NCI-H2171 (cell line): ENCODE results near the gene UBR3.
"Not testable (repeated sequence)": the region's sequence is repeated elsewhere in the genome, so short reads cannot be mapped to it uniquely, and the experiment has no call there.

ENCODE experiments used
- DNase-seq: peaks from one replicate; lab custom pipeline; 2025; lab: John Stamatoyannopoulos, UW

Gene UBR3

DNA sequence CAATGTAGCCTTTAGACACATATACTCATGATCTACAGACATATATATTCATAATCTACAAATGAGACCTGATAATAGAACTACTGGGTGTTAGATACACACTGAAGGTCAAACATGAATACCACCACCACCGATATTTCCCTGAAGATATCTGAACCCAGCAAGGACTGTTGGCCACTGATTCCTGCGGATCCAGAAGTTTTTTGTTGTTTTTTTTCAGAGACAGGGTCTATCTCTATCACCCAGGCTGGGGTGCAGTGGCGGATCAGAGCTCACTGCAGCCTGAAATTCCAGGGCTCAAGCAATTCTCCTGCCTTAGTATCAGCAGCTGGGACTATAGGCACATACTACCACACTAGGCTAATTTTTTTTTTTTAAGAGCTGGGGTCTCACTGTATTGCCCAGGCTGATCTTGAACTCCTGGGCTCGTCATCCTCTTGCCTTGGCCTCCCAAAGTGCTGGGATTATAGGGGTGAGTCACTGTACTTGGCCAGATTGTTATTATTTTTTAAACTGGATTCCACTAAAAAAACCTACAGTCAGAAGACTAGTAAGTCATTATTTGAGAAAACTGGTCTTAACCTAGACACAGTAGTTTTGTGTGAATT is 4.4 kb upstream of the UBR3 start:
- DNase-seq, result no peak

DNA sequence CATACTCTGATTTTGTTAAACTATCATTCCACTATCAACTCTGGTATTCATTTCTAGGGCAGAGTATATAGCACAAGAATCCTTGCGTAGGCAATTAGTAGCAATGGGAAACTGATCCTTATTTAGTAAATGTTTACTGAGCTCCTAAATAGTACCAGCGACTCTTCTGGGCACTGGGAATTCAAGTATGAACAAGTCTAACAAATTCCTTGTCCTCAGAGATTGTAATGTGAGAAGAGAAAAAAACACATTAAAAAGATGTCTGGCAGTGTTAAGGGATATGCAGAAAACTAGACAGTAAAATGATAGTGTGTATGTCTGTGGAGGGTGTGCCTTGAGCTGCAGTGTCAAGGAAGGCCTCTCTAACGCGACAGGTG is 3.3 kb upstream of the UBR3 start:
- DNase-seq, result peak; percentile 37

DNA sequence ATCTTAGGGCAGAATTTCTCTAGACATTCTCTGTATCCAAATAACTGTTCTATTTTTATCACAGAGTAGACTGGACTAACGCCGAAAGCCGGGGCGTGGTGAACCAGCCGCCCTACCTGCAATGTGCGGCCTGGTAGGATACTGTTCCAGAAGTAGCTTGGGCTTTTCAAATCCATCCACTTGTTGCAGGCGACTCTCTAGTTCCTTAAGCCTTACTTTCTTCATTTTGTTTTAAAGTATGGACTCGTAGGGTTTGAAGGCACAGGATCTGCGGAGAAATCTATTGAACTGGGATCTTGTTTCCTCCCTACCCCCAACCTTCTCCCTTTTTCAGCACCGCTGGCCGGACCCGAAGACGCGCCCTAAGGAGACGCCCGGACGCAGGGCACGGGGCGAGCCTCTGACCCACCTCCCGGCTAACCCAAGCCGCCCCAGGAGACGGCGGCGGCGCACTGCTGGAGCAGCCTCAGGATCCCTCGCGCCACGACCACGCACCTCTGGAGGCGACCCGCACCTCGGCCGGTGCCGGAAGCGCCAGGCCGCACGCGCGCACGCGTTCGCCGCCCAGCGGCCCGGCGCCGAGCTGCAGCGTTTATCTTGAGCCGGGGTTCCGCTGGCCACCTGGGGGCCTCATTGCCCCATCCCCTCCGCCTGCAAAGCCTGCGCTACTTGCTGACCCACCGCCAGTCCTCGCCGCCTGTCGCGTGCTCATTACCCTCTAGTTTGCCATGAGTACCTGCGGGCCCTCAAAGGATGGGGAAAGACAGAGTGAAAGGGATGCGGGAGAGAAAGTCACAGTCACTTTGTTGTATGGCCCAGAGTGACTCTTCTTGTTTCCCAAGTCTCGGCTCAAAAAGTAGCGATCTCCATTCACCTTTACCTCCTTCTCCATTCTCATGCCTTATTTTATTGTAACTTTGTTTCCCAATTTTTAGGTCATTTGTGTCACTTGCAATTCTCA is 2.6 kb upstream of the UBR3 start, which contains the start of gene METTL5:
Gene METTL5, minus strand, starts transcription at position 533 of the 961 bp plus-strand sequence. Its CDS starts 308 bp downstream, at position 225.
- peak; percentile 70 for DNase-seq

DNA sequence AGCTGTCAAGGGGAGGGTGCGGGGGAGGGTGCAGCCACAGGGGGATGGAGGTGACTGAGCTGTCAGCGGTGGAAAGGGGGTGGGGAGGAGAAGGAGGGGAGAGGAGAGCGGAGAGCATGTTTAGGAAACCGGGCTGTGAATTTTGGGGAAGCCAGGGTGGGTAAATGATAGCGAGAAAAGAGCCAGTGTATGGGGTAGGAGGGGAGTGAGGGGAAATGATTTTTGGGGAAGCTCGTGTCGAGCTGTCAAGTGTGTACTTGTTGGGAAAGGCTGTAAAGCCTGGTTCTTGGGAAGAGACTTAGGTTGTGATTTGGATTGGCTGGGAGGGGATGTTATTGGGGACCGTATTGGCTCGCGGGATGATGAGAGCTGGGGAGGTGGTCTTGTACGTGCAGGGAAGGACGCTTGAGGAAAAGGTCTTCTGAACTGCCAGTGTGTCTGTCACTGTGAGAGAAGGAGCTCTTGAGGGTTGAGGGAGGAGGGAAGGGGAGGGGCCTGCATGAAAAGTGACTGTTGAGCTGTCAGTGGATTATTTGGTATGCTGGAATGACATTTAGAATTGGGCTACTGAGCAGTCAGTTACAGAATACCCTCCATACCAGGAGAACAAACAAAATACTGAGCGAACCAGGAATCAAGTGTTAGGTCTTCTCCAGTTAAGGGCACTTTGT is 1.0 kb downstream of the UBR3 start:
- peak; percentile 12 for DNase-seq

DNA sequence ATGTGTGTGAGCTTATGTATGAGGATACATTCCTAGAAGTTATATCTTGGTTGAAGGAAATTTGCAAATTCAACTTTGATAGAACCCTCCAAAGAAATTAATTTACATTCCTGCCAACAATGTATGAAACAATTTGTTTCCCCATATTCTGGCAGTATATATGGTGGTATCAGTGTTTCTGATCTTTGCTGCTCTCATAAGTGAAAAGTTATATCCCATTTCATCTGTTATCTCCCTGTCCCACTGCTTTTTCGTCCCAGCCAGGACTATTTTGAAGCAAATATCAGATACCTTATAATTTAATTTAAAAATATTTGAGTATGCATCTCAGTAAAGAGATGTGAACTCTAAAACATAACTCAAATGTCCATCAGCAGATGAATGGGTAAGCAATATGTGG is 7.1 kb downstream of the UBR3 start:
- DNase-seq, result no peak

DNA sequence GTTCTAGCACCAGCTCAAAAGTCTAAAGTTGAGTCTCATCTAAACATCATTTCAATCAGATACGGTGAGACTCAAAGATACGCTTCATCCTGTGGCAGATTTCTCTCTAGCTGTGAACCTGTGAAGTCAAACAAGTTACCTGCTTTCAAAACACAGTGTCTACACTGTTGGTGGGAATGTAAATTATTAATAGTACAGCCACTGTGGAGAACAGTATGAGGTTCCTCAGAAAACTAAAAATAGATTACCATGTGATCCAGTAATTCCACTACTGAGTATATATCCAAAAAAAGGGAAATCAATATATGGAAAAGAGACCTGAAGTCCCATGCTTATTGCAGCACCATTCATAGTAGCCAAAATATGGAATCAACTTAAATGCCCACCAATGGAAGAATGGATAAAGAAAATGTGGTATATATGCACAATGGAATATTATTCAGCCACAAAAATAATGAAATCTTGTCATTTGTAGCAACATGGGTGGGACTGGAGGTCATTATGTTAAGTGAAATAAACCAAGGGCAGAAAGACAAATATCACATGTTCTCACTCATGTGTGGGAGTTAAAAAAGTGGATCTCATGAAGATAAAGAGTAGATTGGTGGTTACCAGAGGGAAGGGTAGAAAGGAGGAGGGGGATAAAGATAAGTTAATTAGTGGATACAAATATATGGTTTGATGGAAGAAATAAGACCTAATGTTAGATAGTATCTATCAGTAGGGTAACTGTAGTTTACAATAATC is 11.7 kb downstream of the UBR3 start:
- DNase-seq, result no peak

DNA sequence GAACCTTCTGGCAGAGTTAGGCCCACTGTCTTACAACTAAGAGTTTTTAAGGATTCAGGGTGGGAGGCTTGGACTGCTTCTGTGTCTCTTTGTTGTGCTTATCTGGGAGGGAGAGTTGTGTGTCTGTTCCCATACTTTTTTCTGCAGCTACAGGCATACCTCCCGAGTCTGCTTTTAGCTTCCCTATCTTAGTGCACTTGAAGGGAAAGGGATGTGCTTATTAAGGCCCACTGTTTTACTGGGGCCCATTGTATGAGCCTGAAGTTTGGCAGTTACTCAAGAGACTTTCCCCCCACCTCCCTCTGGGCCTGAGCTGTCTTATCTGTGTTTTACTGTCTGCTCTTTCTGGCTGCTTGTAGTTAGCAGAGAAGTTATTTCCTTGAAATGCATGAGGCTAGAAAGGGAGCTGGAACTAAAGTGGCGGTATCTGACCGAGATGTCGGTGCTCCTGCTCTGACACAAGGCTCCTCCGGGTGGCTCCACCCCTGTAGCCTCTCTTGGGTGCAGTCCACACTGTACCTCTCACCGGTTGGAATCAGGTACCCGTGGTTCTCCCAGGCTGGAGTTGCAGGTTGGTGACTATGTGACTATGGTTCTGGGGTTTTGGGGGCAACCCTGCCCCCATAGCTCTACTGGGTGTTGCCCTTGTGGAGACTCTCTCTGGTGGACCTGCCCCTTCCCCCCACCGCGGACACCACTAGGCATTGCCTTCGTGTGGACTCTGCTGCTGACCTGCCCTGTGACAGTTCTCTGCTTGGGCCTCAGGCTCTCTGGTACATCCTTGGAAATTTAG is 12.9 kb downstream of the UBR3 start:
- no peak for DNase-seq

DNA sequence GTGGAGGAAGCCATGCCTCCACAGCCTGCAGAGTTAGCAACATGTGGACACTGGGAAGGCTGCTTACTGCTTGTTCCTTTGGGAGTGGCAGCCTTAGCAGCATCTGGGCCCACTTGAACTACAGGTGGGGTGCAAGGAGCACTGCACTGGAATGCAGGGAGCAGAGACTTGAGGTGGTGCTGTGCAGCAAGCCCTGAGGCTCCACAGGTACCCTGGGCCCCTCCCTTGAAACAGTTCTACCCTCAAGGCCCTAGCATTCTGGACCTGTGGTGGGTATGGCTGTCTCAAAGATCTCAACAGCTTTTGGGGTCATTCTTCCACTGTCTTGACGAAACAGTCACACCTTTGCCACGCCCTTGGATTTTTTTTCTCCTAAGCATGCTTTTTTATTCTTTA is 13.5 kb downstream of the UBR3 start:
- no peak for DNase-seq

DNA sequence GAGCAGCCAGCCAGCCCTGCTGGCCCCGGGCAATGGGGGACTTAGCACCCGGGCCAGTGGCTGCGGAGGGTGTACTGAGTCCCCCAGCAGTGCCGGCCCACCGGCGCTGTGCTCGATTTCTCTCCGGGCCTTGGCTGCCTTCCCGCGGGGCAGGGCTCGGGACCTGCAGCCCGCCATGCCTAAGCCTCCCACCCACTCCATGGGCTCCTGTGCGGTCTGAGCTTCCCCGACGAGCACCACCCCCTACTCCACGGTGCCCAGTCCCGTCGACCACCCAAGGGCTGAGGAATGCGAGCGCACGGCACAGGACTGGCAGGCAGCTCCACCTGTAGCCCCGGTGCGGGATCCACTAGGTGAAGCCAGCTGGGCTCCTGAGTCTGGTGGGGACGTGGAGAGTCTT is 14.4 kb downstream of the UBR3 start:
- DNase-seq, result not testable (repeated sequence)

DNA sequence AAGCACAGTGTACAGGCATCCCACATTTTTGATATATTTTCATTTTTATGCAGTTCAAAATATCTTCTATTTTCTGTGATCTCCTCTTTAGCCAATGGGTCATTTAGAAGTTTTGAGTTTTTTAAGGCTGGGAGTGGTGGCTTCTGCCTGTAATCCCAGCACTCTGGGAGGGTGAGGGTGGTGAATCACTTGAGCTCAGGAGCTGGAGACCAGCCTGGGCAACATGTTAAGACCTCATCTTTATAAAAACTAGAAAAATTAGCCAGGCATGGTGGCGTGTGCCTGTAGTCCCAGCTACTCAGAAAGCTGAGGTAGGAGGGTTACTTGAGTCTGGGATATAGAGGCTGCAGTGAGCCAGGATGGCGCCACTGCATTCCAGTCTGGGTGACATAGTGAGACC is 17.8 kb downstream of the UBR3 start:
- no peak for DNase-seq

DNA sequence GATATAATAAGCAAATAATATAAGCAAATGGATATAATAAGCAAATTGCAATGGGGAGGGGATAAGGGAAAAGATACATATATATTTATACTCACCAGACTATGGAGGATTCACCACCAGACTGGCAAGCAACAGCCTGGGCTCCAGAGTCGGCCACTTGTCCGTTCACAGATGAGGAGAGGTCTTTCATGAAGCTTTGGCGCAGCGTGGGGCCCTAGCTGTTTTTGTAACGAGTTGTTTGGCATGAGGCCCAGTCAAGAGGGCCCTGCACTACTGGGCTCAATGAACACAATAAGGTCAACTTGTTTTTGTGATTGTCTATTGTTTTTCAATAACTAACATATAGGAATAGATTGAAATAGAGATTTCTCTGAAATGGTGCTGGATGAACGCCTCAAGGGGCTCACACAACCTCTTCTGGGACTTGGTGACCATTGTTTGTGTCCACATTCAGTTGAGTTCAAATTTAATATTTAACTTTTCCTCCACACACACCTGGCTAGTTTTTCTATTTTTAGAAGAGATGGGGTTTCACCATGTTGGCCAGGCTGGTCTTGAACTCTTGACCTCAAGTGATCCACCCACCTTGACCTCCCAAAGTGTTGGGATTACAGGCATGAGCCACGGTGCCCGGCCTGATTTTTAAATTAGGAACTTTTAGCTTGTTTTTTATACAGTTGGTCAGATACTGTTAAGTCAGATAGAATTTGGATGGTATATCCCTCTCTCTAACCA is 21.9 kb downstream of the UBR3 start:
- not testable (repeated sequence) for DNase-seq

DNA sequence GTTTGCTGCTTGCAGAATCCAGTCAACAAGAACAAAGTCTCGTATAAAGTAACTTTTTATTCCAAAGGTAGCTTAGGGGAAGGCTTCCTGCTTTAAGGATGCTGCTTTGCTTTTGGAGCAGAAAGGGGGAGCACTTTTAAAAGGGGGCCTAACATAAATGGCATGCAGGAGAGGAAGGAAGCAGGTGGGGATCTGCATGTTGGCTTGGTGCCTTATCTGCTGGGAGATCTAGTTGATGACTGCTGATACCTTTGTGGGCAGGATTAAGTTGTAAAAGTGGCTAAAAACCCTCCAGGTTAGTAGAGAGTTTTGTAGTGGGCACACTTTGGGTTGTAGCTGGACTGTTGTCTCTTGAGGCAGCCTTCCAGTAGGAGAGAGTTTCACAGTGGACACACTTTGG is 22.5 kb downstream of the UBR3 start:
- no peak for DNase-seq

DNA sequence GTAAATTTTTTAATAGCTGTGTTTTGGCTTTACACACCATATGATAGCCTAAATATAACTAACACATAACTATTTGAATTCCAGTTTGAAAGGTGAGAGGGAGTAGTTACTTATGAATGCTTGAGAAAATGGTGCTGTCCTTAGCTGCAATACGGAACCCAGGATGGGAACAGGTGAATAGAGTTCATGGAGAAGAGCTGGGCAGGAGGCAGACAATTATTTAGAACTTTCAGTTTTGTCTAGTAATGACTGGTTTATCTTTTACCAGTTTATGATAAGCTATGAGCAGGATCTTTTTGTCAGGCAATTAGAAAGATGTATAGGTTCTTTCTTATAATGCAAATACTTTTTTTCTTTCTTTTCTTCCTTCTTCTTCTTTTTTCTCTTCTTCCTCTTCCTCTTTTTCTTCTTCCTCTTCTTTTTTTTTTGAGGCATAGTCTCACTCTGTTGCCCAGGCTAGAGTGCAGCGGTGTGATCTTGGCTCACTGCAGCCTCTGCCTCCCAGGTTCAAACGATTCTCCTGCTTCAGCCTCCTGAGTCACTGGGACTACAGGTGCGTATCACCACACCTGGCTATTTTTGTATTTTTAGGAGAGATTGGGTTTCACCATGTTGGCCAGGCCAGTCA is 25.9 kb downstream of the UBR3 start:
- DNase-seq, result no peak

DNA sequence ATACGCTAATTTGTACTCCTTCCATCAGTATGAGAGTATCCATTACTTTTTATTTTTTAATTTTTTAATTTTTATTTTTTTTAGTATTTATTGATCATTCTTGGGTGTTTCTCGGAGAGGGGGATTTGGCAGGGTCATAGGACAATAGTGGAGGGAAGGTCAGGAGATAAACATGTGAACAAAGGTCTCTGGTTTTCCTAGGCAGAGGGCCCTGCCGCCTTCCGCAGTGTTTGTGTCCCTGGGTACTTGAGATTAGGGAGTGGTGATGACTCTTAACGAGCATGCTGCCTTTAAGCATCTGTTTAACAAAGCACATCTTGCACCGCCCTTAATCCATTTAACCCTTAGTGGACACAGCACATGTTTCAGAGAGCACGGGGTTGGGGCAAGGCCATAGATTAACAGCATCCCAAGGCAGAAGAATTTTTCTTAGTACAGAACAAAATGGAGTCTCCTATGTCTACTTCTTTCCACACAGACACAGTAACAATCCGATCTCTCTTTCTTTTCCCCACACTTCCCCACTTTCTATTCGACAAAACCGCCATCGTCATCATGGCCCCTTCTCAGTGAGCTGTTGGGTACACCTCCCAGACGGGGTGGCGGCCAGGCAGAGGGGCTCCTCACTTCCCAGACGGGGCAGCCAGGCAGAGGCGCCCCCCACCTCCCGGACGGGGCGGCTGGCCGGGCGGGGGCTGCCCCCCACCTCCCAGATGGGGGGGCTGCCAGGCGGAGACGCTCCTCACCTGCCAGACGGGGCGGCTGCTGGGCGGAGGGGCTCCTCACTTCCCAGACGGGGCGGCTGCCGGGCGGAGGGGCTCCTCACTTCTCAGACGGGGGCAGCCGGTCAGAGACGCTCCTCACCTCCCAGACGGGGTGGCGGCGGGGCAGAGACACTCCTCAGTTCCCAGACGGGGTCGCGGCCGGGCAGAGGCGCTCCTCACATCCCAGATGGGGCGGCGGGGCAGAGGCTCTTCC is 28.3 kb downstream of the UBR3 start:
- DNase-seq, result not testable (repeated sequence)

DNA sequence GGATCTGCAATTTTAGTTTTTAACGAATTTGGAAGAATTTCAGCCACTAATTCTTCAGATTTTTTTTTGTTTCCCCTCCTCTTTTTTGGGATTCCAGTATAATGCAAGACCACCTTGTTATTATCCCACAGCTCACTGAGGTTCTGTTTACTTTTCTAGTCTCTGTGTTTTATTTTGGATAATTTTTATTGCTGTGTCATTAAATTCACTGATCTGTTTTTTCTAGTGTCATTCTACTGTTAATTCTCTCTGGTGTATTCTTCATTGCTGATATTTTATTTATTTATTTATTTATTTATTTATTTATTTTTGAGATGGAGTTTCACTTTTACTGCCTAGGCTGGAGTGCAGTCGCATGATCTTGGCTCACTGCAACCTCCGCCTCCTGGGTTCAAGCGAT is 32.2 kb downstream of the UBR3 start:
- DNase-seq, result no peak

DNA sequence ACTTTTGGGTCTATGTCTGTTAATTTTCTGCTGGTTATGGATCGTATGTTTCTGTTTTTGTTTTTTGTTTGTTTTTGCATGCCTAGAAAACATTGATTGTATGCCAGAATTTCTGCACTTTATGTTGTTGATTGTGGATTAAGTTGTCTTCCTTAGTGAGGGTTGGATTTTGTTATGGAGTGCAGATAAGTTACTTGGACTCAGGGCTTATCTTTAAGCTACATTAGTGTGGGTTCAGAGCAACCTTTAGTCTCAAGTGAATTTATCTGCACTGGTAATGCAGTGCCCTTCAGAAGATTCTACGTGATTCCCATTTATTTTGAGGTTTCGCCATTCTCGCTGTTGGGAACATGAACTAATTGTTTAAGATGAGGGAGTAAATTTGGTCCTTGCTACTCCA is 32.9 kb downstream of the UBR3 start:
- DNase-seq, result no peak

DNA sequence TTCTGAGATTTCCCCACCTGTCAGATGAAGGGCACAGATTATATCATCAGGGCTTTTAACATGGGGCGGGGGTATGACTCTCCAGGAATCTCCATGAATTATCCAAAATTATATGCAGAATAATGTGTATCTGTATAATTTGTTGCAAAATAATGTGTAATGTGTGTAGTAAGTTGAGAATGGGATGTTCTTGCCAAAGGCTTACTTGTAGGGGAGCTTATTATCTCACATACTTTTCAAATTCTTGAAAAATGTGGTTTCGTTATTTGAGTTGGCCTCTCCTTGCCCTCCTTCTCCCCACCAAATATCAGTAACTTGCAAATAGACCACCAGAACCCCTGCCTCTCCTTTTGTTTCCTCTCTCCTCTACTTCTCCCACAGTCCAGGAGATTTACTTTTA is 35.6 kb downstream of the UBR3 start:
- no peak for DNase-seq

DNA sequence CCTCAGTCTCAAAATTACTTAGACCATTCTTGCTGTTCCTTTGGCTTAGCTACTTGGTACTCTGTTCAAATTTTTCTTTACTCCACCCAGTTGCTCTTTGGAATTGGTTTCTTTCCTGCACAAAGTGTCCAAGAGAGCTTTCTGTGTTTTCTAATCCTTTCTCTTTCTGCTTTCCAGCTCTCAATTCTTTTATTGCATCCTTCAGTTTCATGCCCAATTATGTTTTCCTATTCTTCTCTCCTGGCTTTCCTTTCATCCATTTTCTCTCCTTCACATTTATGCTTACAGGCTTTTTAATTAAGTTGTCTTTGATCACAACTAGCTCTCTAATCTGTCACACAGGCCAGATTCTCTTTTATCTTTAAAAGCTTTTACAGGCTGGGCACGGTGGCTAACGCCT is 38.2 kb downstream of the UBR3 start:
- DNase-seq, result no peak

DNA sequence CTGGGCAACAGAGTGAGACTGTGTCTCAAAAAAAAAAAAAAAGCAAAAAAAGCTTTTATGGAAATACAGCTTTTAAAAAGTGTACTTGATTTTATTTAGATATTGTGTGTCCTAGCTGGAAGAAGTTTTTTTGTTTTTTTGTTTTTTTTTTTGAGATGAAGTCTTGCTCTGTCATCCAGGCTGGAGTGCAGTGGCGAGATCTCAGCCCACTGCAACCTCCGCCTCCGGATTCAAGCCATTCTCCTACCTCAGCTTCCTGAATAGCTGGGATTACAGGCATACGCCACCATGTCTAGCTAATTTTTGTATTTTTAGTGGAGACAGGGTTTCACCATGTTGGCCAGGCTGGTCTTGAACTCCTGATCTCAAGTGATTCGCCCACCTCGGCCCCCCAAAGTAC is 39.0 kb downstream of the UBR3 start:
- not testable (repeated sequence) for DNase-seq
